ENCODE results near the gene CARD11.

The CARD11 gene

DNA sequence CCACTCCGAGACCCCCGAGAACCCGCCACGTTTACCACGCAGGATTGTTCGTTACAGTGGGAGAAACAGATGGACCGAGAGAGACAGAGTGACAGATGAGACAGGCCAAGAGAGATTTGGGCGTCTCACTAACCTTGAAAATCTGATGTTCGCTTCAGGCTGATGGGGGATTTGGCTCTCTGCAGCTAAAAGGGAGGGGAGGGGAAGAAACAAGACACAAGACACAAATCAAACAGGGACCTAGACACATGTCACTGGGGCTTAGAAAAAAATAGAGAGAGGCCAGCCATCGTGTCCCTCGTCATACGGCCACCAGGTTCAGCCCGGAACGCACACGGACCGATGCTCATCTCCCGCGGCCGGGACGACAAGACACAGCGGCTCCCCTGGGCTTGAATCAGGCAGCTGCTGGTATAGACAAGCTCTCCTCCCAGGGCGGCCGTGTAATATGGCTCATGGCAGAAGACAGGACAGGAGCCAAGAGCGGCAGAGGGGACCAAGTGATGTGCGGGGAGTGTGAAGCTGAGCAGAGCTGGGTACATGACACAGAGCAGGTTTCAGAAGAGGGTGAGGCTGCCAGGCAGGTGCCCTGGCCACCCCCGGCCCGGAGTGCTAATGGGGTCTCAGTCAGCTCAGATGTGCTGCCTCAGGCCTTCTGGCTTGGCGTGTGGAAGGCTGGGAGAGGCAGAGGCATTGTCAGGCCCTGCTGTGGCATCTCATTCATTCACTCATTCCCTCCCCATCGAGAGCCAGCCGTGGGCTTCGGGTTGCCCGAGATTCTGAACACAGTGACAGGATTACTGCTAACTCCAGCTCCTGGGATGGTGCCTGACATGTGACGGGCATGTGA, 111.0 kb downstream of the CARD11 start:
- no peak for DNase-seq (ENCODE audit: low read depth, low spot score)
- no peak overlapping the region for H3K4me3 ChIP-seq (ENCODE audit: low read depth, low read length)
- in situ Hi-C loops (cut with HindIII; ENCODE audit: low sequenced_read_pairs): no loop called here
- TF ChIP-seq, protein P1, sequence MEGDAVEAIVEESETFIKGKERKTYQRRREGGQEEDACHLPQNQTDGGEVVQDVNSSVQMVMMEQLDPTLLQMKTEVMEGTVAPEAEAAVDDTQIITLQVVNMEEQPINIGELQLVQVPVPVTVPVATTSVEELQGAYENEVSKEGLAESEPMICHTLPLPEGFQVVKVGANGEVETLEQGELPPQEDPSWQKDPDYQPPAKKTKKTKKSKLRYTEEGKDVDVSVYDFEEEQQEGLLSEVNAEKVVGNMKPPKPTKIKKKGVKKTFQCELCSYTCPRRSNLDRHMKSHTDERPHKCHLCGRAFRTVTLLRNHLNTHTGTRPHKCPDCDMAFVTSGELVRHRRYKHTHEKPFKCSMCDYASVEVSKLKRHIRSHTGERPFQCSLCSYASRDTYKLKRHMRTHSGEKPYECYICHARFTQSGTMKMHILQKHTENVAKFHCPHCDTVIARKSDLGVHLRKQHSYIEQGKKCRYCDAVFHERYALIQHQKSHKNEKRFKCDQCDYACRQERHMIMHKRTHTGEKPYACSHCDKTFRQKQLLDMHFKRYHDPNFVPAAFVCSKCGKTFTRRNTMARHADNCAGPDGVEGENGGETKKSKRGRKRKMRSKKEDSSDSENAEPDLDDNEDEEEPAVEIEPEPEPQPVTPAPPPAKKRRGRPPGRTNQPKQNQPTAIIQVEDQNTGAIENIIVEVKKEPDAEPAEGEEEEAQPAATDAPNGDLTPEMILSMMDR (IDR thresholded peaks at IDR 0.05; ENCODE audit: low read depth, low read length): no peak

DNA sequence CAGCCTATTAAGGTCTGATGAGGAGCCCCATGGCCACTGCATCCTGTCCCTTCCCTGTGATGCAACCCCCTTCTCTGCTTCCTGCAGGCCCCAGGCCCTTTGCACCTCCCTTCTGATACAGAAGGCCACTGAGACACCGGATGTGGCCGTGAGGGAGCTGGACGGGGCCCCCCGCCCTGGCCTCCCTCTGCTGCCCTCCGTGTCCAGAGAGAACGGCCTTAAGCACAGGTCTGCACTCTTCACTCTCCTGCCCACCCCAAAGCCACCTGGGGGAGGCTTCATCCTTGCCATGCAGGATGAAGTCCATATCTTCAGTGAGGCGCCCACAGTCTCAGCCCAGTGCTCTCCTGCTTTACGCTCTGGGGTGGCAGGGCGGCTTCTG, 112.6 kb downstream of the CARD11 start:
- H3K4me3 ChIP-seq (ENCODE audit: low read depth, low read length): no peak overlapping the region
- DNase-seq (ENCODE audit: low read depth, low spot score): no peak
- TF ChIP-seq, protein P1 (IDR thresholded peaks at IDR 0.05; ENCODE audit: low read depth, low read length): no peak
- in situ Hi-C loops (cut with HindIII; ENCODE audit: low sequenced_read_pairs): no loop called here

DNA sequence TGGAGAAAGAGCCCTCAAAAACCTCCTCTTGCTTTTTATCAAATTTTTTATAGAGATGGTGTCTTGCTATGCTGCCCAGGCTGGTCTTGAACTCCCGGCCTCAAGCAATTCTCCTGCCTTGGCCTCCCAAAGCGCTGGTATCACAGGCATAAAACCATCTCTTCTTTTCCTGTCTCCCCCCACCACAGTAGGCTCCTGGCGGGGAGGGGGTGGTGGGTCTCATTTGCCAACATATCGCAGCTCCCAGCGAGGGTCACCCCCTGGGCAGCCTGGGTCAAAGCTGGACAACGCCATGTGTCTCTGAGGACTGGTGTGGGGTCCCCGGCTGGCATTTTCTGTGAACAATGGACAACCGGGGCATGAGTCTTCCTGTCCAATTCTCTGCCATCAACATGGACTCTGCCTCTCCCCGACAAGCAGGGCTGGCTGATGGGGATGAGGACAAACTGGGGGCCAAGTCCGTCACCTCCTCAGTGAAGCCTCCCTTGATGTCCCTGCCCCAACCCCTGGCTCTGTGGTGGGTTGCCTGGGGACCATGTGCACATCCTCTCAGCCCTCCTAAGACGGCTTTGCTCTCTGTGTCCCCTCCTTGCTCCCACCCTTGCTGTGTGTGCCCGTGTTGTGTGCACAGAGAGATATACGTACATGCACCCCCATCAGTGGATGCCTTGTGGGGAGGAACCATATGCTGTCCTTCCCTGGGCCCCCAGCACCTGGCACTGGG, 113.2 kb downstream of the CARD11 start:
- no peak for DNase-seq (ENCODE audit: low read depth, low spot score)
- in situ Hi-C loops (cut with HindIII; ENCODE audit: low sequenced_read_pairs): no loop called here

DNA sequence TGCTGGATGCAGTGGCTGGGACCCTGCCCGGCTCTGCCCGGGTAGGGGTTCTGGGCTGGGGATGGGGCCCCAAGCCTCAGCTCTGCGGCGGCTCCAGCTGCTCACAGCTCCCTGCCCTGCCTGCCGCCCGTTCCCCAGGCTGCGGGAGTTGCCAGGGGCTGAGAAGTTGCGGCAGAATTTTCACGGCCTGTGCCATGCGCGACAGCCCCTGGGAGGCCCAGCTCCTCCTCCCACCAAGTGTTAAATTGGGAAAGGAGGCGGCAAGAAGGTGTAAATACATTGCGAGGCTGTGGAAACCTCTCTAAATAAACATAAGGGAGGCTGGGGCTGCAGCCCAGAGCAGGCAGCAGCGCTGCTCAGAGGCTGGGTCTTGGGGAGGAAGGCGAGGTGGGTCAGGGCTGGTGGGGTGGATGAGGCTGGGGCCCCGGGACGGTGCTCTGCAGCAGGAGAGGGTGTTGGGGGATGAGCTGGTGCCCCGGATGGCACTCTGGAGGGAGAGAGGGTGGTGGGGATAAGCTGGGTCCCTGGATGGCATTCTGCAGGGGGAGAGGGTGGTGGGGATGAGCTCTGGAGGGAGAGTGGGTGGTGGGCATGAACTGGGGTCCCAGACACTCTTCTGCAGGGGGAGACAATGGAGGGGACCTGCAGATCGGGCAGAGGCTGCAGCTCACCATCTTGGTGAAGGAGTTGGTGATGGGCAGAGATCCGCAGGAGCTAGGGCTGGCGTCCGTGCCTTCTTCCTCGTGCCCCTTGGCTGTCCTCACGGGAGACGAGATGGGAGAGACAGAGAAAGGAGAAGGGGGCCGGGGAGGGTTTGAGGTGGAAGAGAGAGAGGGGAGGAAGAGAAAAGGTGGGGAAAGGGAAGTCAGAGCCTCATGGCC, 114.1 kb downstream of the CARD11 start:
- TF ChIP-seq, protein P1 (IDR thresholded peaks at IDR 0.05; ENCODE audit: low read depth, low read length): no peak
- H3K4me3 ChIP-seq (ENCODE audit: low read depth, low read length): no peak overlapping the region
- DNase-seq (ENCODE audit: low read depth, low spot score): no peak
- in situ Hi-C loops (cut with HindIII; ENCODE audit: low sequenced_read_pairs): no loop called here

More for the DNA sequence above, 113.2 kb downstream of the CARD11 start:
- TF ChIP-seq, protein P1 (IDR thresholded peaks at IDR 0.05; ENCODE audit: low read depth, low read length): no peak
- H3K4me3 ChIP-seq (ENCODE audit: low read depth, low read length): no peak overlapping the region

DNA sequence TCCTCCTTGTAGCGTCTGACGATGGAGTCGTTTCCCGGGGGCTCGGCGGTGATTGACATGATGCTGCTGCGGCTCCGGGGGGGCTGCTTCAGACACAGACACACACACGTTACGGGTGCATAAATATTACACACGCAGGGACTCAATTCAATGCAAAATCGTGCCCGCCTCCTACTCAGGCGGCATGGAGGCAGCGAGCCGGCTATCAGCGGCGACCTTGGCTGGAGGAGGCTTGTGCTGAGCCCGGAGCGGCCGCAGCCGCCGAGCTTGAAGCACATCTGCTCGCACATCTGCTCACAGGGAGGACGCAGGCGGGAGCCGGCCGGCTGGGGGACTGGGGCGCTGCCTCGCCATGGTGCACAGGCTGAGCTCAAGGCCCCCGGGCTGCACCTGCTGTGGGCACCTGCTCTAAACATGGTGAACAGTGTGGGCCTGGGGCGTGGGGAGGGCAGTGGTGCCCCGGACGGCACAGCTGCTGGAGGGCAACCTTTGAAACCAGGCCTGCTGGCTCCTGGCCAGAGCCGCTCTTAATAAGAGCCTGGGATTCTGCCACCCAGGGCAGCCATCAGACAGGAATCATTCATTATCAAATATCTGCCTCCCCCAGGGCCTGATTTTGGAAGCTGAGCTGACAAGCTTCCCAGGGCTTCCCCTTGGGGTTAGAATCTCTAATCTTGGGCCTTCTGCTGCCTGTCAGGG, 114.9 kb downstream of the CARD11 start:
- no peak overlapping the region for H3K4me3 ChIP-seq (ENCODE audit: low read depth, low read length)
- TF ChIP-seq, protein P1 (IDR thresholded peaks at IDR 0.05; ENCODE audit: low read depth, low read length): no peak
- in situ Hi-C loops (cut with HindIII; ENCODE audit: low sequenced_read_pairs): no loop called here
- no peak for DNase-seq (ENCODE audit: low read depth, low spot score)

- H3K4me3 ChIP-seq (ENCODE audit: low read depth, low read length): no peak overlapping the region
- TF ChIP-seq, protein P1 (IDR thresholded peaks at IDR 0.05; ENCODE audit: low read depth, low read length): no peak
- in situ Hi-C loops (cut with HindIII; ENCODE audit: low sequenced_read_pairs): no loop called here
- DNase-seq (ENCODE audit: low read depth, low spot score): no peak
Observed at GRCh38 chr7:2928256-2928612, 115.4 kb downstream of the CARD11 start.
